PC-9 (cell line): ENCODE data around the gene CCDC148. TPM values are rescaled to one million over a fixed set of nuclear protein-coding genes. Genes with fewer than 3 reads are reported as not detected.

ENCODE experiments used
- BruUV-seq: library from RNA; stranded (reverse); fragments of 400-500 nt; replicated peaks from 2 replicates; lab custom pipeline; 2021; lab: Mats Ljungman, UMichigan
- CTCF ChIA-PET: fragments of 300-600 bp; sonication (Branson Sonifier 250); formaldehyde crosslinking; loops from one replicate; lab custom pipeline; 2022; ENCODE audit warnings: antibody characterized with exemption; lab: Charles Lee
- POLR2A ChIA-PET: fragments of 300-600 bp; sonication (Branson Sonifier 250); formaldehyde crosslinking; loops from one replicate; lab custom pipeline; 2022; ENCODE audit warnings: antibody characterized with exemption; ENCODE audit not compliant: unreplicated experiment; lab: Charles Lee
- DNase-seq, 2 experiments: peaks; one replicate each; pipeline versions ENCODE4 v3.0.0 to v3.0.0-alpha.2; 2015 to 2022; ENCODE audit warnings: mixed read lengths in 1 of 2
- H2AFZ ChIP-seq: fragments of 200-600 bp; sonication (generic); 2 replicates; pipeline ENCODE4 v1.8.1; 2017; ENCODE audit warnings: antibody characterized with exemption
- H3F3A ChIP-seq: fragments of 200-600 bp; sonication (generic); 2 replicates; pipeline ENCODE4 v1.8.1; 2017; ENCODE audit warnings: antibody characterized with exemption, mild to moderate bottlenecking, low read depth; ENCODE audit not compliant: insufficient read depth
- H3K27ac ChIP-seq: fragments of 200-600 bp; sonication (generic); 2 replicates; pipeline ENCODE4 v1.6.1; 2016; ENCODE audit warnings: mixed run types
- H3K27me3 ChIP-seq: fragments of 200-600 bp; sonication (generic); 2 replicates; pipeline ENCODE4 v1.6.1; 2016; ENCODE audit warnings: low read depth, mixed run types; ENCODE audit not compliant: insufficient read depth
- H3K36me3 ChIP-seq: fragments of 200-600 bp; sonication (generic); 2 replicates; pipeline ENCODE4 v1.6.1; 2016; ENCODE audit warnings: low read depth, mixed run types
- H3K4me1 ChIP-seq: fragments of 200-600 bp; sonication (generic); replicated peaks from 2 replicates; pipeline ENCODE4 v1.6.1; 2016; ENCODE audit warnings: mixed run types; ENCODE audit not compliant: insufficient read depth
- H3K4me2 ChIP-seq: fragments of 200-600 bp; sonication (generic); 2 replicates; pipeline ENCODE4 v1.6.1; 2017; ENCODE audit warnings: mixed run types
- H3K4me3 ChIP-seq: fragments of 200-600 bp; sonication (generic); 2 replicates; pipeline ENCODE4 v1.6.1; 2016; ENCODE audit warnings: mixed run types
- H3K79me2 ChIP-seq: fragments of 200-600 bp; sonication (generic); 2 replicates; pipeline ENCODE4 v1.6.1; 2017; ENCODE audit warnings: low read depth, mixed run types
- H3K9me2 ChIP-seq: fragments of 200-600 bp; sonication (generic); 2 replicates; pipeline ENCODE4 v1.8.1; 2017; ENCODE audit warnings: mild to moderate bottlenecking; ENCODE audit not compliant: insufficient read depth
- H3K9me3 ChIP-seq: fragments of 200-600 bp; sonication (generic); 2 replicates; pipeline ENCODE4 v1.8.1; 2016; ENCODE audit warnings: low read depth; ENCODE audit not compliant: insufficient read depth
- H4K20me1 ChIP-seq: fragments of 200-600 bp; sonication (generic); 2 replicates; pipeline ENCODE4 v1.8.1; 2017; ENCODE audit not compliant: insufficient read depth
- CTCF ChIP-seq: fragments of 200-600 bp; sonication (generic); conservative IDR thresholded peaks from 2 replicates; pipeline ENCODE4 v1.6.1; 2017; ENCODE audit warnings: mixed run types, antibody characterized with exemption, mild to moderate bottlenecking, moderate library complexity
- EZH2 ChIP-seq: fragments of 200-600 bp; sonication (generic); IDR thresholded peaks from 2 replicates; pipeline ENCODE4 v1.8.0; 2017; ENCODE audit warnings: antibody characterized with exemption, low read depth
- intact Hi-C: fragments of 100-400 bp; cut with micrococcal nuclease; formaldehyde crosslinking; loops from one replicate; pipeline ENCODE4 v1.10.0; 2022; ENCODE audit not compliant: unreplicated experiment
- total RNA-seq: library from RNA; stranded (reverse); gene quantifications from 2 replicates; pipeline ENCODE4 v1.2.3, GENCODE V29; 2021

Gene CCDC148
- total RNA-seq, 1 experiment from 2014 or later, result 1.8 TPM

- H3K27me3 ChIP-seq, result no peaks in the 10 kb centered on the region
- TF ChIP-seq CTCF (no peak), EZH2 (no peak)
- POLR2A ChIA-PET, result interaction anchor here (0.6 kb wide), 1 partner anchor 250 kb away, joined by 11 read pairs; no protein-coding TSS in a partner anchor
- BruUV-seq, result no TSS peak
- H2AFZ ChIP-seq, result no peak overlapping the region
- no peak overlapping the region for H3K27ac ChIP-seq
- H3K36me3 ChIP-seq, result no peaks in the 10 kb centered on the region
- H3F3A ChIP-seq, result no peaks in the 10 kb centered on the region
- H3K79me2 ChIP-seq, result no peaks in the 10 kb centered on the region
- intact Hi-C loops, result no loop called here
- H3K9me3 ChIP-seq, result no peaks in the 10 kb centered on the region
- H3K4me3 ChIP-seq, result no peak overlapping the region
- H3K4me1 ChIP-seq, result no peaks in the 10 kb centered on the region
- CTCF ChIA-PET, result no interaction called here
- no peaks in the 10 kb centered on the region for H3K9me2 ChIP-seq
- no peak overlapping the region for H3K4me2 ChIP-seq
- DNase-seq, result no peak
- no peaks in the 10 kb centered on the region for H4K20me1 ChIP-seq
Observed at GRCh38 chr2:158319269-158319668, 137.3 kb downstream of the CCDC148 start.

- no peak for DNase-seq
- H3K27ac ChIP-seq, result no peak overlapping the region
- ChIA-PET POLR2A (no interaction called here), CTCF (no interaction called here)
- intact Hi-C loops, result no loop called here
- H3K79me2 ChIP-seq, result no peaks in the 10 kb centered on the region
- no peaks in the 10 kb centered on the region for H4K20me1 ChIP-seq
- H3K4me3 ChIP-seq, result no peak overlapping the region
- no peaks in the 10 kb centered on the region for H3K9me2 ChIP-seq
- peak overlapping the region; percentile 64; the same call in 1 of the 2 replicates for H2AFZ ChIP-seq
- BruUV-seq, result no TSS peak
- no peaks in the 10 kb centered on the region for H3K4me1 ChIP-seq
- H3K9me3 ChIP-seq, result no peaks in the 10 kb centered on the region
- TF ChIP-seq CTCF (no peak), EZH2 (no peak)
- H3K36me3 ChIP-seq, result no peaks in the 10 kb centered on the region
- H3F3A ChIP-seq, result no peaks in the 10 kb centered on the region
- H3K27me3 ChIP-seq, result no peaks in the 10 kb centered on the region
- H3K4me2 ChIP-seq, result no peak overlapping the region
Observed at GRCh38 chr2:158317642-158318041, 138.9 kb downstream of the CCDC148 start.

GRCh38 chr2:158315803-158316414 lies 140.6 kb downstream of the CCDC148 start:
- ChIA-PET POLR2A (no interaction called here), CTCF (no interaction called here)
- H3K36me3 ChIP-seq, result no peaks in the 10 kb centered on the region
- no peak overlapping the region for H3K4me3 ChIP-seq
- no peaks in the 10 kb centered on the region for H3K9me3 ChIP-seq
- TF ChIP-seq EZH2 (no peak), CTCF (no peak)
- no peaks in the 10 kb centered on the region for H3K9me2 ChIP-seq
- H3K4me2 ChIP-seq, result no peak overlapping the region
- intact Hi-C loops, result no loop called here
- no peaks in the 10 kb centered on the region for H3K79me2 ChIP-seq
- H3K27me3 ChIP-seq, result no peaks in the 10 kb centered on the region
- no peaks in the 10 kb centered on the region for H4K20me1 ChIP-seq
- no peak overlapping the region for H2AFZ ChIP-seq
- BruUV-seq, result no TSS peak
- H3K27ac ChIP-seq, result no peak overlapping the region
- no peaks in the 10 kb centered on the region for H3K4me1 ChIP-seq
- DNase-seq, result no peak
- no peaks in the 10 kb centered on the region for H3F3A ChIP-seq
